ENCODE measurements around the gene CYP26B1. TPM values are rescaled to one million over a fixed set of nuclear protein-coding genes. Genes with fewer than 3 reads are reported as not detected.

CYP26B1 gene
- total RNA-seq, 1 experiment from 2014 or later = 0.20 TPM

- H3K27ac Mint-ChIP-seq = peak overlapping the region in 1 of 3 experiments; percentile 44; a peak in 2 of 7 replicates
Observed at GRCh38 chr2:72145658-72146329, 1.9 kb downstream of the CYP26B1 start.

More at GRCh38 chr2:72145658-72146329, 1.9 kb downstream of the CYP26B1 start:
- H3K18ac ChIP-seq (ENCODE audit: insufficient read length, low read depth, low read length) = no peak overlapping the region
- H3K27ac ChIP-seq (ENCODE audit: insufficient read length, low read depth, low read length) = no peak overlapping the region
- H4K20me1 ChIP-seq (ENCODE audit: control insufficient read depth, insufficient read depth, insufficient read length) = peaks cover 5% of the 10 kb centered on the region
- H3K56ac ChIP-seq (ENCODE audit: insufficient read length, low read depth, low read length) = no peak overlapping the region
- H3K14ac ChIP-seq (ENCODE audit: insufficient read depth, low read length) = no peak overlapping the region
- no peaks in the 10 kb centered on the region; the same call in 1 of the 2 replicates for H3K4me1 ChIP-seq (ENCODE audit: insufficient read depth, low read length)
- Mint-ChIP-seq H3K4me1 (peaks cover 37 to 59% of the 10 kb centered on the region in 2 experiments), H3K36me3 (ENCODE audit: insufficient read depth in 1 of 3, low read depth in 3 of 3) (no peaks in the 10 kb centered on the region; a peak in 1 of 7 replicates), H3K9me3 (peaks cover 0 to 8% of the 10 kb centered on the region in 2 experiments; a peak in 3 of 5 replicates), H3K4me3 (peak overlapping the region; percentile 62 to 79), H3K27me3 (ENCODE audit: low read depth) (peaks cover 96% of the 10 kb centered on the region)
- no peak for DNase-seq
- no peak overlapping the region for H4K8ac ChIP-seq (replicated peaks; ENCODE audit: insufficient read length, low read depth, low read length)
- no peak overlapping the region for H2BK12ac ChIP-seq (ENCODE audit: insufficient read length, low read depth, low read length)
- H2AK5ac ChIP-seq (ENCODE audit: insufficient read length, low read length) = no peak overlapping the region
- H3K4ac ChIP-seq (ENCODE audit: low read depth, low read length) = no peak overlapping the region
- H4K5ac ChIP-seq (ENCODE audit: insufficient read length, low read depth, low read length) = no peak overlapping the region
- H3K23ac ChIP-seq (ENCODE audit: insufficient read length, low read depth, low read length) = no peak overlapping the region
- H3K9me3 ChIP-seq (ENCODE audit: control insufficient read depth, low read depth, low read length) = no peaks in the 10 kb centered on the region
- no peak overlapping the region for H4K91ac ChIP-seq (ENCODE audit: insufficient read length, low read depth, low read length)
- peak overlapping the region; percentile 87 for H3K4me2 ChIP-seq (ENCODE audit: insufficient read depth, insufficient read length, low read length)
- H3K9ac ChIP-seq (ENCODE audit: extremely low read depth, insufficient read length, low read length) = no peak overlapping the region
- H3K27me3 ChIP-seq (ENCODE audit: insufficient read depth, low read length) = peaks cover 75% of the 10 kb centered on the region
- H2BK5ac ChIP-seq (ENCODE audit: insufficient read length, low read length) = no peak overlapping the region
- no peaks in the 10 kb centered on the region for H3K79me2 ChIP-seq (ENCODE audit: insufficient read depth, low read length)
- TF ChIP-seq CTCF (conservative IDR thresholded peaks at IDR 0.05) = no peak
- no peak overlapping the region for H3T11ph ChIP-seq (ENCODE audit: low read length)
- H3K23me2 ChIP-seq (ENCODE audit: insufficient read length, low read depth, low read length, poor library complexity, severe bottlenecking) = peaks cover 34% of the 10 kb centered on the region
- no peak overlapping the region for H2BK15ac ChIP-seq (ENCODE audit: low read depth, low read length)
- no peak overlapping the region for H2BK120ac ChIP-seq (ENCODE audit: low read depth, low read length, poor library complexity, severe bottlenecking)
- WGBS (ENCODE audit: extremely low coverage, insufficient read length, low lambda C conversion rate) = no CpG with 5 or more reads among the region's 33 CpGs
- H2AFZ ChIP-seq (ENCODE audit: low read length) = no peak overlapping the region
- H2BK20ac ChIP-seq (ENCODE audit: low read depth, low read length, poor library complexity, severe bottlenecking) = no peak overlapping the region
- H3K79me1 ChIP-seq (ENCODE audit: insufficient read depth, low read depth, low read length, poor library complexity, severe bottlenecking) = no peaks in the 10 kb centered on the region
